HepG2 (cell line): ENCODE results near the gene IGHMBP2. TPM values are rescaled to one million over a fixed set of nuclear protein-coding genes. Genes with fewer than 3 reads are reported as not detected.

Experiments
- BRD4 ChIP-seq: sonication (generic); formaldehyde crosslinking; IDR thresholded peaks from 2 replicates; pipeline ENCODE4 v1.4.0; 2020; ENCODE audit warnings: missing genetic modification reagents
- HIVEP1 ChIP-seq: sonication (generic); formaldehyde crosslinking; IDR thresholded peaks from 2 replicates; pipeline ENCODE4 v1.4.0; 2020; ENCODE audit warnings: mild to moderate bottlenecking, missing genetic modification reagents
- HOXD1 ChIP-seq: sonication (generic); formaldehyde crosslinking; IDR thresholded peaks from 2 replicates; pipeline ENCODE4 v1.5.0; 2020; ENCODE audit warnings: missing genetic modification reagents
- IRF2 ChIP-seq: IDR thresholded peaks from 2 replicates; pipeline ENCODE4 v1.6.1; 2018; ENCODE audit warnings: missing genetic modification reagents, missing compliant biosample characterization
- KLF16 ChIP-seq, 2 experiments: sonication (generic) in 1 of 2; formaldehyde crosslinking in 1 of 2; IDR thresholded peaks; 2 replicates each; pipeline versions ENCODE4 v1.6.1 to v1.8.0; 2016 to 2023; ENCODE audit warnings: missing genetic modification reagents in 2 of 2, missing compliant biosample characterization in 1 of 2
- RBM22 ChIP-seq: fragments of 200-400 bp; formaldehyde crosslinking; optimal IDR thresholded peaks from 2 replicates; pipeline ENCODE3; 2017; ENCODE audit warnings: mild to moderate bottlenecking, low read length, moderate library complexity
- TEAD2 ChIP-seq: sonication (generic); formaldehyde crosslinking; IDR thresholded peaks from 2 replicates; pipeline ENCODE4 v1.9.0; 2021; ENCODE audit warnings: missing genetic modification reagents
- TRIM24 ChIP-seq: sonication (generic); formaldehyde crosslinking; IDR thresholded peaks from 2 replicates; pipeline ENCODE4 v1.8.0; 2022; ENCODE audit warnings: mild to moderate bottlenecking, missing genetic modification reagents
- ZBTB20 ChIP-seq: sonication (generic); formaldehyde crosslinking; IDR thresholded peaks from 2 replicates; pipeline ENCODE4 v1.8.1; 2023; ENCODE audit warnings: missing genetic modification reagents, low read depth, mild to moderate bottlenecking, borderline replicate concordance
- ZEB1 ChIP-seq: IDR thresholded peaks from 2 replicates; pipeline ENCODE4 v1.6.1; 2012; ENCODE audit warnings: mild to moderate bottlenecking, low read depth, inconsistent platforms; ENCODE audit not compliant: insufficient replicate concordance
- ZNF160 ChIP-seq: sonication (generic); formaldehyde crosslinking; IDR thresholded peaks from 2 replicates; pipeline ENCODE4 v1.8.0; 2022; ENCODE audit warnings: mild to moderate bottlenecking, inconsistent platforms, missing genetic modification reagents
- ZNF367 ChIP-seq: sonication (generic); formaldehyde crosslinking; IDR thresholded peaks from 2 replicates; pipeline ENCODE4 v1.4.0; 2020; ENCODE audit warnings: missing genetic modification reagents, borderline replicate concordance
- ZNF563 ChIP-seq: sonication (generic); formaldehyde crosslinking; IDR thresholded peaks from 2 replicates; pipeline ENCODE4 v1.8.0; 2022; ENCODE audit warnings: mild to moderate bottlenecking, moderate library complexity, missing genetic modification reagents
- ZNF761 ChIP-seq: sonication (generic); formaldehyde crosslinking; conservative IDR thresholded peaks from 2 replicates; pipeline ENCODE4 v1.4.0; 2020; ENCODE audit warnings: mild to moderate bottlenecking, missing genetic modification reagents
- ZNF790 ChIP-seq: sonication (generic); formaldehyde crosslinking; IDR thresholded peaks from 2 replicates; pipeline ENCODE4 v1.8.0; 2022; ENCODE audit warnings: missing genetic modification reagents, mild to moderate bottlenecking, borderline replicate concordance
- polyA plus RNA-seq, 8 experiments: library from polyadenylated mRNA; depleted of rRNA in 3 of 8; stranded (reverse) in 7 of 8; unstranded in 1 of 8; fragments of >200 nt; fragmentation: Illumina TruSeq in 4 of 8; extraction: Trizol in 4 of 8; gene quantifications; 2 replicates each; pipeline versions ENCODE4 v1.2.1 to v1.2.3, GENCODE V29; 2011 to 2016; ENCODE audit warnings: low read depth in 4 of 8, missing spikeins in 1 of 8, mixed read lengths in 1 of 8; ENCODE audit not compliant: insufficient read depth in 1 of 8
- total RNA-seq, 5 experiments: library from RNA; depleted of rRNA; stranded (reverse); fragments of >200 nt; fragmentation: Illumina TruSeq; extraction: Trizol; gene quantifications; 2 replicates each; pipeline ENCODE4 v1.2.3, GENCODE V29; 2016; ENCODE audit warnings: low read depth in 1 of 5
- TF ChIP-seq, protein P1 (sequence below): sonication (generic); formaldehyde crosslinking; IDR thresholded peaks from 2 replicates; pipeline ENCODE4 v1.4.0; 2020; ENCODE audit warnings: low read depth, mild to moderate bottlenecking, missing genetic modification reagents
- TF ChIP-seq, protein P2 (sequence below): sonication (generic); formaldehyde crosslinking; IDR thresholded peaks from 2 replicates; pipeline ENCODE4 v1.4.0; 2020; ENCODE audit warnings: missing genetic modification reagents
- TF ChIP-seq, protein P3 (sequence below): sonication (generic); formaldehyde crosslinking; IDR thresholded peaks from 2 replicates; pipeline ENCODE4 v1.9.0; 2022; ENCODE audit warnings: missing genetic modification reagents, mild to moderate bottlenecking, borderline replicate concordance
- TF ChIP-seq, protein P4 (sequence below): sonication (generic); formaldehyde crosslinking; IDR thresholded peaks from 2 replicates; pipeline ENCODE4 v1.5.0; 2020; ENCODE audit warnings: mild to moderate bottlenecking, missing genetic modification reagents, borderline replicate concordance

IGHMBP2 gene
- total and polyA plus RNA-seq, 2 of the 13 experiments (the other 11 are each of a cell fraction or from before 2014, with no cell fraction given), result 8.9 to 9.9 TPM

DNA sequence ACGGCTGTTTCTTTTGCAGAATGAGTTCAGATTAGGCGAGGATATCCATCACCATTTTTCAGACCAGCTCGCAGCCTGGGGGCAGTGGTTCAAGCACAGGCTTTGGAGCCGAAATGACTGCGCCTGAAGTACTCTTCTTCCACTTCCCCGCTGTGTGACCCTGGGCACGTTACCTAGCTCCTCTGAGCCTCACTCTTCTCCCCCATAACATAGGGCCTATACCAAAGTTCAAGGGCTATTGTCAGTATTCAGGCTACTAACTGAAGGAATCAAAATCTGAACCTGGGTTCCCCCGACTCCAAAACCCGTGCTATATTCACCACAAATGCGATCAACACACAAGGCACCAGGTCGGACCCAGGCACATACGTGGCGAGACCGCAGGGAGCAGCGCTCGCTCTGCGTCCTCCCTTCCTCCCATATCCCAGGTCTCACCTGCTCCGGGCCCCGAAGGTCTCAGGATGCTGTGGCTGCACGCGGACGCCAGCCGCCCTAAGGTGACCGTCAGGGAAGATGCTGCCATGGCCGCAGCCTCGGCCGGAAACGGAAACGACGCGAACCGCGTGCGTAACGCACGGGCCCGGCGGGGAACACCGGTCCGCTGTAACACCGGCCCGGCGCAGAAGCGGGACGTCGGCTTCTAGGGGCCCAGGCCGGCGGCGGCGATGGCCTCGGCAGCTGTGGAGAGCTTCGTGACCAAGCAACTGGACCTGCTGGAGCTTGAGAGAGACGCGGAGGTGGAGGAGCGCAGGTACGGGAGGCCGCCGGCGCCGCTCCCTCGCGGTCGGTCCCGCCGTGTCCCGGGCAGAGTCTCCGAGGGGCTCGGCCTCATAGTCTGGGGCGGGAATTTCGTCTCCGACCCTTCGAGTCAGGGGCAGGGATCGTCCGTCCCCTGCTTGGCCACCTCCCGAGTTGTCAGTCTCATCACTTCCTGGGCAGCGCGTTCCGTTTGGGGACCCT is at the start of gene IGHMBP2, which contains the start of gene MRPL21 (continued):
- TF ChIP-seq, protein P1, sequence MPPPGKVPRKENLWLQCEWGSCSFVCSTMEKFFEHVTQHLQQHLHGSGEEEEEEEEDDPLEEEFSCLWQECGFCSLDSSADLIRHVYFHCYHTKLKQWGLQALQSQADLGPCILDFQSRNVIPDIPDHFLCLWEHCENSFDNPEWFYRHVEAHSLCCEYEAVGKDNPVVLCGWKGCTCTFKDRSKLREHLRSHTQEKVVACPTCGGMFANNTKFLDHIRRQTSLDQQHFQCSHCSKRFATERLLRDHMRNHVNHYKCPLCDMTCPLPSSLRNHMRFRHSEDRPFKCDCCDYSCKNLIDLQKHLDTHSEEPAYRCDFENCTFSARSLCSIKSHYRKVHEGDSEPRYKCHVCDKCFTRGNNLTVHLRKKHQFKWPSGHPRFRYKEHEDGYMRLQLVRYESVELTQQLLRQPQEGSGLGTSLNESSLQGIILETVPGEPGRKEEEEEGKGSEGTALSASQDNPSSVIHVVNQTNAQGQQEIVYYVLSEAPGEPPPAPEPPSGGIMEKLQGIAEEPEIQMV, result peak; percentile 83; the same call in 1 of the 2 replicates
- TF ChIP-seq KLF16 (CRISPR knock-in tag; IDR thresholded peaks at IDR 0.05) (peak; percentile 81 to 95; a peak in 3 of 4 replicates), ZNF160 (peak; percentile 89; the same call in 1 of the 2 replicates), ZNF790 (CRISPR knock-in tag) (no peak; the same call in 1 of the 2 replicates), HOXD1 (CRISPR knock-in tag) (peak; percentile 94), BRD4 (CRISPR knock-in tag) (peak; percentile 98), ZNF367 (CRISPR knock-in tag) (peak; percentile 88), TRIM24 (no peak), RBM22 (no peak), HIVEP1 (CRISPR knock-in tag) (peak; percentile 87), ZBTB20 (peak; percentile 75; the same call in 1 of the 2 replicates), ZNF761 (CRISPR knock-in tag) (peak; percentile 60; the same call in 1 of the 2 replicates), ZNF563 (CRISPR knock-in tag) (peak; percentile 94), IRF2 (CRISPR knock-in tag) (peak; percentile 97), TEAD2 (0 out of 2 replicates have a peak, but pooled peaks have one; percentile 67), ZEB1 (peak; percentile 42)
- TF ChIP-seq, protein P2, sequence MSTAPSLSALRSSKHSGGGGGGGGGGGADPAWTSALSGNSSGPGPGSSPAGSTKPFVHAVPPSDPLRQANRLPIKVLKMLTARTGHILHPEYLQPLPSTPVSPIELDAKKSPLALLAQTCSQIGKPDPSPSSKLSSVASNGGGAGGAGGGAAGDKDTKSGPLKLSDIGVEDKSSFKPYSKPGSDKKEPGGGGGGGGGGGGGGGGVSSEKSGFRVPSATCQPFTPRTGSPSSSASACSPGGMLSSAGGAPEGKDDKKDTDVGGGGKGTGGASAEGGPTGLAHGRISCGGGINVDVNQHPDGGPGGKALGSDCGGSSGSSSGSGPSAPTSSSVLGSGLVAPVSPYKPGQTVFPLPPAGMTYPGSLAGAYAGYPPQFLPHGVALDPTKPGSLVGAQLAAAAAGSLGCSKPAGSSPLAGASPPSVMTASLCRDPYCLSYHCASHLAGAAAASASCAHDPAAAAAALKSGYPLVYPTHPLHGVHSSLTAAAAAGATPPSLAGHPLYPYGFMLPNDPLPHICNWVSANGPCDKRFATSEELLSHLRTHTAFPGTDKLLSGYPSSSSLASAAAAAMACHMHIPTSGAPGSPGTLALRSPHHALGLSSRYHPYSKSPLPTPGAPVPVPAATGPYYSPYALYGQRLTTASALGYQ, result peak; percentile 78; the same call in 1 of the 2 replicates
- TF ChIP-seq, protein P3, sequence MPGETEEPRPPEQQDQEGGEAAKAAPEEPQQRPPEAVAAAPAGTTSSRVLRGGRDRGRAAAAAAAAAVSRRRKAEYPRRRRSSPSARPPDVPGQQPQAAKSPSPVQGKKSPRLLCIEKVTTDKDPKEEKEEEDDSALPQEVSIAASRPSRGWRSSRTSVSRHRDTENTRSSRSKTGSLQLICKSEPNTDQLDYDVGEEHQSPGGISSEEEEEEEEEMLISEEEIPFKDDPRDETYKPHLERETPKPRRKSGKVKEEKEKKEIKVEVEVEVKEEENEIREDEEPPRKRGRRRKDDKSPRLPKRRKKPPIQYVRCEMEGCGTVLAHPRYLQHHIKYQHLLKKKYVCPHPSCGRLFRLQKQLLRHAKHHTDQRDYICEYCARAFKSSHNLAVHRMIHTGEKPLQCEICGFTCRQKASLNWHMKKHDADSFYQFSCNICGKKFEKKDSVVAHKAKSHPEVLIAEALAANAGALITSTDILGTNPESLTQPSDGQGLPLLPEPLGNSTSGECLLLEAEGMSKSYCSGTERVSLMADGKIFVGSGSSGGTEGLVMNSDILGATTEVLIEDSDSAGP (CRISPR knock-in tag), result peak; percentile 94
- TF ChIP-seq, protein P4, sequence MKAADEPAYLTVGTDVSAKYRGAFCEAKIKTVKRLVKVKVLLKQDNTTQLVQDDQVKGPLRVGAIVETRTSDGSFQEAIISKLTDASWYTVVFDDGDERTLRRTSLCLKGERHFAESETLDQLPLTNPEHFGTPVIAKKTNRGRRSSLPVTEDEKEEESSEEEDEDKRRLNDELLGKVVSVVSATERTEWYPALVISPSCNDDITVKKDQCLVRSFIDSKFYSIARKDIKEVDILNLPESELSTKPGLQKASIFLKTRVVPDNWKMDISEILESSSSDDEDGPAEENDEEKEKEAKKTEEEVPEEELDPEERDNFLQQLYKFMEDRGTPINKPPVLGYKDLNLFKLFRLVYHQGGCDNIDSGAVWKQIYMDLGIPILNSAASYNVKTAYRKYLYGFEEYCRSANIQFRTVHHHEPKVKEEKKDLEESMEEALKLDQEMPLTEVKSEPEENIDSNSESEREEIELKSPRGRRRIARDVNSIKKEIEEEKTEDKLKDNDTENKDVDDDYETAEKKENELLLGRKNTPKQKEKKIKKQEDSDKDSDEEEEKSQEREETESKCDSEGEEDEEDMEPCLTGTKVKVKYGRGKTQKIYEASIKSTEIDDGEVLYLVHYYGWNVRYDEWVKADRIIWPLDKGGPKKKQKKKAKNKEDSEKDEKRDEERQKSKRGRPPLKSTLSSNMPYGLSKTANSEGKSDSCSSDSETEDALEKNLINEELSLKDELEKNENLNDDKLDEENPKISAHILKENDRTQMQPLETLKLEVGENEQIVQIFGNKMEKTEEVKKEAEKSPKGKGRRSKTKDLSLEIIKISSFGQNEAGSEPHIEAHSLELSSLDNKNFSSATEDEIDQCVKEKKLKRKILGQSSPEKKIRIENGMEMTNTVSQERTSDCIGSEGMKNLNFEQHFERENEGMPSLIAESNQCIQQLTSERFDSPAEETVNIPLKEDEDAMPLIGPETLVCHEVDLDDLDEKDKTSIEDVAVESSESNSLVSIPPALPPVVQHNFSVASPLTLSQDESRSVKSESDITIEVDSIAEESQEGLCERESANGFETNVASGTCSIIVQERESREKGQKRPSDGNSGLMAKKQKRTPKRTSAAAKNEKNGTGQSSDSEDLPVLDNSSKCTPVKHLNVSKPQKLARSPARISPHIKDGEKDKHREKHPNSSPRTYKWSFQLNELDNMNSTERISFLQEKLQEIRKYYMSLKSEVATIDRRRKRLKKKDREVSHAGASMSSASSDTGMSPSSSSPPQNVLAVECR, result peak; percentile 97
